GM19467 (cell line): Measurements from ENCODE around the gene ZNF423.
A peak's percentile ranks its signal among the peaks of the same experiment; 100 is the strongest.

ENCODE experiments used
- ATAC-seq: cut with Tn5 transposase; IDR thresholded peaks from one replicate; pipeline ENCODE4 v1.9.1; 2021; ENCODE audit warnings: mild to moderate bottlenecking, moderate library complexity; ENCODE audit not compliant: unreplicated experiment

The ZNF423 gene

GRCh38 chr16:49489686-49490320 lies 366.1 kb downstream of the ZNF423 start:
- ATAC-seq, result no peak

DNA sequence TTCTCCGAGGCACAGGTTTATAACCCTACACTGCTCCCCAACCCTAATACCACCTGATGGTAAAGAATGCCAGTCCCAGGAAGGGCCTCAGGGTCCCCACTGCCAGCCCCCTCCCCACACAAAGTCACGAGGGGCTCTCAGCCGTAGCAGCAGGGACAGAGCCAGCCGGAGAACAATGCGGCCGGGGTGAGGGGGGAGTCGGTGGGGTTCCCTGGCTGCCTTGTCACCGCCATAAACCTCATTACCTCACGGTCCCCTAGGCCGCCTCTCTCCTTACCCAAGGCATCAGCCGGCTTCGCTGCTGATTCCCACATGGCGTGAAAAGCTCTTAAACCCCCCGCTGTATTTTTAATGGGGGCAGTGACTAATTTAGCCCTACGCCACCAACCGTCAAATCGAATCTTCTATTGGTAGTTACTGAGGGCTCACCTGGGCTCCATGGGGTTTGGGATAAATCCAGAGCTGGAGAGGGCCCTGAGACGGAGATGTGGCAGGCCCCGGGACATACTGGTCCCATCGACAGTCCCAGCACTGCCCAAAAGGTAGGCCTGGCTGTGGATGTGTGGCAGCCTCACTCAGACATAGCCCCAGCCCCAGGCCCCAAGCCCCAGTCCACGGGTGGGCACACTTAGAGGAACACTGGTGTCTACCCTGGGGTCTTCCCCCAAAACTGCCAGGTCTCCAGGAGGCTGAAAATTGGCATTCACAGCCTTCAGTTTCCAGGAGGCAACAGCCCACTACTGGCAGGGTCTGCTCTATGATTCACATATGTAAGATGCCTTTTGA lies 367.0 kb downstream of the ZNF423 start:
- ATAC-seq, result no peak

DNA sequence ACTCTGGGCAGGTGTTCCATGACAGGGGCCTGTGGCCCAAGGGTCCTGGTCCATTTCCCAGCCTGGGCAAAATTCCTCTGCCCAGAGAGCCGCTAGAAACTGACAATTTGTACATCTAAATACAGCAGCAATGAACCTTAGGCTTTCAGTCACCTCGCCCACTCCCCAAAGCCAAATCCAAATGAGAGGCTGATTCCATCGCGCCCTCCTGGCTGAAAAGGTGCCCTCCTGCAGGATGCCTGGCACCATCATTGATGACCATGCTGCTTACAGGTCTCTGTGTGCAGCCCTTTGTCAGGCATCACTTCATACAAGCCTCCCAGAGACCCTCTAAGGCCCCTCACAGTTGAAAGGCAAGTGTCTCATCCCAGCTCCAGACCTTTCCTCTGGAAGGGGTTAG lies 367.6 kb downstream of the ZNF423 start:
- ATAC-seq, result no peak

DNA sequence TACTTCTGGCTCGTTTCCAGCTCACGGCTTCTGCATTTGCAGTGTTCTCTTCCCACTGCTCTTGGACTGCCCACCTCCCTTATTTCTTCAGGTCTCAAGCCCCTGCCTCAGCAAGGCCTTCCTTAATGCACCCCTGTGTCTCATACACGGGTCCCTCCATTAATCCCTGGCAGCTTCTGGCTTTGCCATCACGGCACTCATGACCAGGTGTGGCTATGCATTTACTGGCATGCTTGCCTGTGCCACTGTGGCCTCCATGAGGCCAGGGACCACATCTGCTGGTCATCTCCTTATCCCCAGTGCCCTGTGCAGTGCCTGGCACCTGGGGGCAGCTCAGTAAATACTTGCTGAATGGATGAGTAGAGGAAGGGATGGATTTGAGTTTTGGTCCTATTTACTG lies 368.2 kb downstream of the ZNF423 start:
- no peak for ATAC-seq

DNA sequence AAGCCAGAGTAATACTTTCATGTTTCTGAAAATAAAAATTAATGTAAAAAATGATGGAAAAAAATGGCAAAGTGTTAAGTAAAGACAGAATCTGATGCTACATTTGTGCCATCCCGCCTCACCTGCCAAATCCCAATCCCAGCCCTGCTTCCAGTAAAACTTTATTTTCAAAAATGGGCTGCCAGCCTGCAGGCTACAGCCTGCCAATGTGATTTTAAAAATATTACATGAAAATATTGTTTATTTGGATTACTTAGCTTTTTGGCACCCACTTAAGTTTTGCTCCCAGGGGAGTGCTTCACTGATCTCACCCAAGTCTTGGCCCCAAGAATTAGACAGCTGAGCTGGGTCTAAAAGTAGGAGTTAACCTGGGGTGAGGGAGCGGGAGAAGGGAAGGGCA lies 369.5 kb downstream of the ZNF423 start:
- ATAC-seq, result no peak

- no peak for ATAC-seq
Measured at GRCh38 chr16:49485663-49486062, 370.2 kb downstream of the ZNF423 start.

DNA sequence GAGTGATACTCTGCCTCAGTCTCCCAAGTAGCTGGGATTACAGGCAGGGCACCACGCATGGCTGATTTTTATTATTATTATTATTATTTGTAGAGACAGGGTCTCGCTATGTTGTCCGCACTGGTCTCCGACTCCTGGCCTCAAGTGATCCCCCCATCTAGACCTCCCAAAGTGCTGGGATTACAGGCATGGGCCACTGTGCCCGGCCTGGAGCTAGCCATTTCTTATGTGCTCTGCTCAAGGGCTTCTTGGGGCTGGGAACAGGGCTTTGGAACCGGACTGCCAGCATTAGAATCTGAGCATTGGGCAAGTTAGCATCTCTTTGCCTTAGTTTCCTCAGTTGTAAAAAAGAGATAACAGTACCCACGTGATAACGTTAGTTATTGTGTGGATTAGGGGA lies 371.0 kb downstream of the ZNF423 start:
- ATAC-seq, result no peak

DNA sequence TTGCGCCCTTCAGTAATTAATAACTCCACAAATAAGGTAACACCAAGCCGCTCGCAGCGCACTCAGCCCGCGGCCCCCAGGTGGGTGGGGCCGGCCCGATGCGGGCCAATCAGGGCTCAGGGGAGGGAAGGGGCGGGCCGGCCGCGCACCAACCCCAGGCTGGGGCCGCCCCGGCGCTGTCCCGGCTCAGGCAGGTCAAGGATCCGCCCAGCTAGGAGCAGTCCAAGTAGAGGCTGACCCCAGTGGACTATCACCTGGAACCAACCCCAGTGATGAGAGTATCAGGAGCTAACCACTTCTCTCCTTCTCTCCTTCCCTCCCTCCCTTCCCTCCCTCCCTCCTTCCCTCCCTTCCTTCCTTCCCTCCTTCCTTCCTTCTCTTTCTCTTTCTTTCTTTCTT lies 371.5 kb downstream of the ZNF423 start:
- ATAC-seq, result peak; percentile 83

- no peak for ATAC-seq
Measured at GRCh38 chr16:49483651-49484450, 372.1 kb downstream of the ZNF423 start.

GRCh38 chr16:49483251-49483650 lies 372.7 kb downstream of the ZNF423 start:
- no peak for ATAC-seq

DNA sequence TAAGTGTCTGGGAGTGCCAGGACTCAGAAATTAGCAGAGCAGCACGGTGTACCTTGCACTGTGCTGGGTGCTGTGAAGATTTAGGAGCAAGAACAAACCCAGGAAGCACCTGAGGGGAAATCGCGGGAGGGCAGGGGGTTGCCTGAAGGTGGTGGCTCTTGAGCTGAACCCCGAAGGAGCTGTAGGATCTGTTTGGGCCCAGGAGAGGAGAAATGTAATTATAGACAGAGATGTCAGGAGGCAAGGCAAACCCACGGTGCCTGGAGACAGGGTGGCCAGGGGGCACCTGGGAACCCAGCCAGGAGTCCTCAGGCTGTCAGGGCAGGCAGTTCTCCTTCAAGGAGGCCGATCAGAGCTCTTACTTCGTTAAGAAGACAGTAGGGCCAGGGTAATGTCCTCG lies 373.2 kb downstream of the ZNF423 start:
- no peak for ATAC-seq

DNA sequence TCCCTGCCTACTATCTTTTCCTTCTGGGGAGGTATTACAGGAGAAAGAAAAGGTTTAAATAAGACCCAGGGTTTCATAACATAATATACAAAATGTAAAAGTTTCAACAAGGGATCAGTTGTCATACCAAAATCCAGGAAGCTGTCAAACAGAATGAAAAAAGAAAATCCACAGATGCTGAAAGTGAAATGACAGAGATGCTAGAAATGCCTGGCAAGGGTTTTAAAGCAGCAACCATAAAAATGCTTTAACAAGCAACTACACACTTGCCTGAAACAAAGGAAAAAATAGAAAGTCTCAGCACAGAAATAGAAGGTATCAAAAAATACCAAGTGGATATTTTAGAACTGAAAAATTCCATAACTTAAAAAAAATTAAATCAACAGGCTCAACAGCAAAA lies 377.3 kb downstream of the ZNF423 start:
- ATAC-seq, result no peak

GRCh38 chr16:49478107-49478506 lies 377.8 kb downstream of the ZNF423 start:
- ATAC-seq, result no peak

GRCh38 chr16:49477250-49477895 lies 378.5 kb downstream of the ZNF423 start:
- ATAC-seq, result no peak

DNA sequence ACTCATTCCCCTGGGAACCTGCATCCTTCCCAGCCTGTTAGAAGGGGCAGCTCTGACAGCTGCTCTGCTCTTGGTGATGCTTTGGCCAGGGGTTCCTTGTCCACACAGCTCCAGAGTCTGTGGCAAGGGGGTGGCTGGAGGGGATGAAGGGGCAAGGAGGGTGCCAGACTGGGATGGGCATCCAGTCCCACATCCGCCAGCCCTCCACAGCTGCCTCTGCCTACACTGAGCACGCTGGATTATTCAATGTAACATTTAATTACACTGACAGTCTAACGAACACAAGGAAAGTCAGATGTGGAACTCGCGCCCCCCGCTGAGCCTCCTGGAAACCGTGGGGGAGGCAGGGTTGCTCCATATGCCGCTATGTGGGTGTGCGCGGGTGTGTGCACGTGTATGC lies 381.2 kb downstream of the ZNF423 start:
- ATAC-seq, result no peak

DNA sequence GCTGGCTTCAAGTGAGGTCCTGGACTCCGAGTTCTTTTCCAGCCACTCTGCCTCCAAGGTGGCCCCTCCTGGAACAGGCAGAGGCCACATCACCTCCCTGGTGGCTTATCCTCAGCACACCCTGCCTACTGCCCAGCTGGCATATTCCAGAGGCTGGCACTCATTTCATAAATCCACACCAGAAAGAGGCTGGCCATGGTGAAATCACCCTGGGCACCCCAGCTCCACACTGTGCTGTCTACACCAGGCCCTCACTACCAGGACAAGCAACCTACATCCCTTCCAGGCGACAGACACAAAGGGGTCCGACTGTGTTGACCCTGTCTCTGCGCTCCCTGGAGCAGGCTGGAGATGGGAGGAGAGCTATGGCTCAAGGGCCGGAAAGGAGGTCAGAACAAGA lies 382.1 kb downstream of the ZNF423 start:
- ATAC-seq, result no peak

- ATAC-seq, result no peak
Measured at GRCh38 chr16:49473131-49473530, 382.8 kb downstream of the ZNF423 start.

DNA sequence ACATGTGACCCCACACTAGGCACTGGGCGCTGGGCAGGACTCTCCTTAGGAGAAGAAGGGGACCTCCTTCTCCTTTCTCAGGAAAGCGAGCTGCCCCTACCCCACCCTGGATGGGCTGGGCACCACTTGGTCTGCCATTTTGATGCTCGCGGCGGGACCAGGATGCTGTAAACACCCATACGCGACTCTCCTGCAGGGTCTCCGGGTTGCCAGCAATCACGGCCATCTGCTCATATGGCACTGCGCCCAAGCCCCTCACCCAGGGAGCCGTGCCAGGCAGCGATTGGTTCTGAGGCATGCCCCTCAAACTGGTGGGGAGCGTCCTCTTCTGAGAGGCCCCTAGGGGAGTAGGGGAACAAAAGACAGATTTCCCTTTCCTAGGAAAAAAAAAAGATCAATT lies 383.3 kb downstream of the ZNF423 start:
- ATAC-seq, result no peak

GRCh38 chr16:49471038-49471727 lies 384.7 kb downstream of the ZNF423 start:
- ATAC-seq, result no peak

DNA sequence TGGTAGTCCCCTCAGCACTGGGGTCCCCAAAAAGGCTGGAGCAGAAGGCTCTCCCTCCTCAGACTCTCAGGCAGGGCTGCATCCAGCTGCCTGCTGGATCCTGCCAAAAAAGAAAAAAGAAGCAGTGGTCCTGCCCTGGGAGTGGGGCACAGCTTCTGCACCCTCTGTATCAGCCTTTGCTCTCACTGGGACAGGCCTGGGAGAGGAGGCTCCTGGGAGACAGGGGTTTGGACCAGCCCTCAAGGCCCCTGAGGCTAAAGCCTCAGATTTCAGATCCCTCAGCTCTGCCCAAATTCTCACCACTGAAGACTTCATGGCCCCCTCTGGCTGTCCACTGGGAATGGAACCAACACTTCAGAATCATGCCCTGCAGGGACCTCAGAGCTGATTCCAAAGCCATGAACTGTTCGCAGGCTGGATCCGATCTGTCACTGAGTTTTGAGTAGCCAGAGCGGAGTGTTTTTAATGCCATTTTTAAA lies 385.4 kb downstream of the ZNF423 start:
- ATAC-seq, result no peak
